Measurements from ENCODE around the gene OR5F1. TPM values are rescaled to one million over a fixed set of nuclear protein-coding genes. Genes with fewer than 3 reads are reported as not detected.

Gene OR5F1
- total RNA-seq, 1 donor from 2014 or later: not detected

- Histone ChIP-seq H2AFZ (ENCODE audit: low read depth, low read length) (no peak overlapping the region), H3K4me1 (ENCODE audit: insufficient read depth, low read length) (no peaks in the 10 kb centered on the region), H3K9me3 (ENCODE audit: insufficient read depth, low read depth, low read length) (no peaks in the 10 kb centered on the region), H3K36me3 (ENCODE audit: insufficient read depth, low read length) (no peaks in the 10 kb centered on the region), H3K9ac (ENCODE audit: low read length) (no peak overlapping the region), H3K4me3 (ENCODE audit: insufficient read depth, low read depth, low read length) (no peak overlapping the region), H3K79me2 (ENCODE audit: insufficient read depth, low read length) (no peaks in the 10 kb centered on the region), H3K4me2 (ENCODE audit: low read length) (no peak overlapping the region), H3K27ac (ENCODE audit: low read depth, low read length) (no peak overlapping the region), H3K27me3 (ENCODE audit: insufficient read depth, low read length) (no peaks in the 10 kb centered on the region), H4K20me1 (ENCODE audit: insufficient read depth, low read length) (no peaks in the 10 kb centered on the region)
- Mint-ChIP-seq H3K4me3 (ENCODE audit: unreplicated experiment) (no peak overlapping the region), H3K36me3 (ENCODE audit: low read depth, unreplicated experiment) (no peaks in the 10 kb centered on the region), H3K9me3 (ENCODE audit: unreplicated experiment) (peaks cover 10% of the 10 kb centered on the region), H3K27ac (ENCODE audit: unreplicated experiment) (no peak overlapping the region), H3K27me3 (ENCODE audit: low read depth, unreplicated experiment) (no peaks in the 10 kb centered on the region), H3K4me1 (ENCODE audit: low read depth, unreplicated experiment) (no peaks in the 10 kb centered on the region)
- FAIRE-seq: no peak
- DNase-seq (ENCODE audit: low read depth): no peak
- TF ChIP-seq EZH2 (IDR thresholded peaks at IDR 0.05; ENCODE audit: insufficient read depth, low read length): no peak
- TF ChIP-seq, protein P1, sequence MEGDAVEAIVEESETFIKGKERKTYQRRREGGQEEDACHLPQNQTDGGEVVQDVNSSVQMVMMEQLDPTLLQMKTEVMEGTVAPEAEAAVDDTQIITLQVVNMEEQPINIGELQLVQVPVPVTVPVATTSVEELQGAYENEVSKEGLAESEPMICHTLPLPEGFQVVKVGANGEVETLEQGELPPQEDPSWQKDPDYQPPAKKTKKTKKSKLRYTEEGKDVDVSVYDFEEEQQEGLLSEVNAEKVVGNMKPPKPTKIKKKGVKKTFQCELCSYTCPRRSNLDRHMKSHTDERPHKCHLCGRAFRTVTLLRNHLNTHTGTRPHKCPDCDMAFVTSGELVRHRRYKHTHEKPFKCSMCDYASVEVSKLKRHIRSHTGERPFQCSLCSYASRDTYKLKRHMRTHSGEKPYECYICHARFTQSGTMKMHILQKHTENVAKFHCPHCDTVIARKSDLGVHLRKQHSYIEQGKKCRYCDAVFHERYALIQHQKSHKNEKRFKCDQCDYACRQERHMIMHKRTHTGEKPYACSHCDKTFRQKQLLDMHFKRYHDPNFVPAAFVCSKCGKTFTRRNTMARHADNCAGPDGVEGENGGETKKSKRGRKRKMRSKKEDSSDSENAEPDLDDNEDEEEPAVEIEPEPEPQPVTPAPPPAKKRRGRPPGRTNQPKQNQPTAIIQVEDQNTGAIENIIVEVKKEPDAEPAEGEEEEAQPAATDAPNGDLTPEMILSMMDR (IDR thresholded peaks at IDR 0.05; ENCODE audit: insufficient read depth, low read depth, low read length): no peak
Measured at GRCh38 chr11:56010716-56011115, 16.3 kb upstream of the OR5F1 start.

GRCh38 chr11:55970935-55971334 lies 23.5 kb downstream of the OR5F1 start:
- Histone ChIP-seq H2AFZ (ENCODE audit: low read depth, low read length) (no peak overlapping the region), H4K20me1 (ENCODE audit: insufficient read depth, low read length) (no peaks in the 10 kb centered on the region), H3K4me3 (ENCODE audit: insufficient read depth, low read depth, low read length) (no peak overlapping the region), H3K4me2 (ENCODE audit: low read length) (no peak overlapping the region), H3K27ac (ENCODE audit: low read depth, low read length) (no peak overlapping the region), H3K9ac (ENCODE audit: low read length) (no peak overlapping the region), H3K79me2 (ENCODE audit: insufficient read depth, low read length) (no peaks in the 10 kb centered on the region), H3K4me1 (ENCODE audit: insufficient read depth, low read length) (no peaks in the 10 kb centered on the region), H3K27me3 (ENCODE audit: insufficient read depth, low read length) (no peaks in the 10 kb centered on the region), H3K36me3 (ENCODE audit: insufficient read depth, low read length) (no peaks in the 10 kb centered on the region), H3K9me3 (ENCODE audit: insufficient read depth, low read depth, low read length) (peaks cover 7% of the 10 kb centered on the region)
- Mint-ChIP-seq H3K27ac (ENCODE audit: unreplicated experiment) (no peak overlapping the region), H3K27me3 (ENCODE audit: low read depth, unreplicated experiment) (no peaks in the 10 kb centered on the region), H3K36me3 (ENCODE audit: low read depth, unreplicated experiment) (no peaks in the 10 kb centered on the region), H3K4me1 (ENCODE audit: low read depth, unreplicated experiment) (peaks cover 5% of the 10 kb centered on the region), H3K9me3 (ENCODE audit: unreplicated experiment) (peaks cover 3% of the 10 kb centered on the region), H3K4me3 (ENCODE audit: unreplicated experiment) (no peak overlapping the region)
- no peak for TF ChIP-seq EZH2 (IDR thresholded peaks at IDR 0.05; ENCODE audit: insufficient read depth, low read length)
- TF ChIP-seq, protein P1 (IDR thresholded peaks at IDR 0.05; ENCODE audit: insufficient read depth, low read depth, low read length): no peak
- no peak for DNase-seq (ENCODE audit: low read depth)
- FAIRE-seq: no peak

DNA sequence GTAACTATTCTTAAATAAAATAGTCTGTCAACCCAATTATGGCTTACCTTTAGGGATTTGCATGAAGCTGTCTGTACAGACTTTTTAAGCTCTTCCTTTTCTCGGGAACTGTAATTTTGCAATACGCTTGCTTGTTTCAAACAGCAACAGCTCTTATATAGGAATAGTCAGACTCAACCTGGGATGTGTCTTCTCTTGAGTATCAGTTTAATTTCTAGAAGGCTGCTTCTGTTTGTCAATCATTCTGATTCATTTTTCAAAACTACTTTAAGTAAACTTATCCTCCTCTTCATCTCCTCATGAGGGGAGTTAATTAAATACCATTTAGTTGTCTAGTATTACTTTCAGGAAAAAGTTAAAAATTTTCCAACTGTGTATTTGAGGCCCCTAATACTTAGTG lies 24.6 kb downstream of the OR5F1 start, which contains the start of gene OR10AG1:
TSS of gene OR10AG1 (minus strand) at position 101 of the 400 bp plus-strand sequence. CDS start at position 63, 38 bp downstream.
- Histone ChIP-seq H3K9me3 (ENCODE audit: insufficient read depth, low read depth, low read length) (peaks cover 7% of the 10 kb centered on the region), H3K4me2 (ENCODE audit: low read length) (no peak within 1 kb of the TSS), H3K27me3 (ENCODE audit: insufficient read depth, low read length) (no peaks in the 10 kb centered on the region), H4K20me1 (ENCODE audit: insufficient read depth, low read length) (no peaks in the 10 kb centered on the region), H3K9ac (ENCODE audit: low read length) (no peak within 1 kb of the TSS), H3K4me1 (ENCODE audit: insufficient read depth, low read length) (no peaks in the 10 kb centered on the region), H3K27ac (ENCODE audit: low read depth, low read length) (no peak within 1 kb of the TSS), H3K4me3 (ENCODE audit: insufficient read depth, low read depth, low read length) (no peak within 1 kb of the TSS), H3K36me3 (ENCODE audit: insufficient read depth, low read length) (no peaks in the 10 kb centered on the region), H2AFZ (ENCODE audit: low read depth, low read length) (no peak within 1 kb of the TSS), H3K79me2 (ENCODE audit: insufficient read depth, low read length) (no peaks in the 10 kb centered on the region)
- H3K4me3 Mint-ChIP-seq (ENCODE audit: unreplicated experiment): no peak within 1 kb of the TSS
- no peak for FAIRE-seq
- TF ChIP-seq EZH2 (IDR thresholded peaks at IDR 0.05; ENCODE audit: insufficient read depth, low read length): no peak
- TF ChIP-seq, protein P1 (IDR thresholded peaks at IDR 0.05; ENCODE audit: insufficient read depth, low read depth, low read length): no peak
- peaks cover 5% of the 10 kb centered on the region for H3K4me1 Mint-ChIP-seq (ENCODE audit: low read depth, unreplicated experiment)
- no peak within 1 kb of the TSS for H3K27ac Mint-ChIP-seq (ENCODE audit: unreplicated experiment)
- H3K9me3 Mint-ChIP-seq (ENCODE audit: unreplicated experiment): peaks cover 3% of the 10 kb centered on the region
- no peaks in the 10 kb centered on the region for H3K36me3 Mint-ChIP-seq (ENCODE audit: low read depth, unreplicated experiment)
- DNase-seq (ENCODE audit: low read depth): no peak
- H3K27me3 Mint-ChIP-seq (ENCODE audit: low read depth, unreplicated experiment): no peaks in the 10 kb centered on the region
